GM20000 (cell line): ENCODE data around the gene KIFBP.
A peak's percentile ranks its signal among the peaks of the same experiment; 100 is the strongest.

Experiments
- DNase-seq: peaks from one replicate; pipeline ENCODE4 v3.0.0; 2012; ENCODE audit warnings: low spot score
- CTCF ChIP-seq: IDR thresholded peaks from 2 replicates; pipeline ENCODE4 v1.5.1; 2012; ENCODE audit warnings: mild to moderate bottlenecking, control low read depth; ENCODE audit errors: extremely low read depth, missing control alignments

KIFBP gene

GRCh38 chr10:68982389-68982788 lies 6.2 kb upstream of the KIFBP start:
- DNase-seq, result no peak
- no peak for TF ChIP-seq CTCF

- no peak for DNase-seq
- TF ChIP-seq CTCF, result no peak
These were observed 992 bp upstream of the KIFBP start for GRCh38 chr10:68987611-68988010.

GRCh38 chr10:68989317-68989990 lies 851 bp downstream of the KIFBP start:
- TF ChIP-seq CTCF, result no peak
- peak; percentile 9 for DNase-seq

- DNase-seq, result no peak
- no peak for TF ChIP-seq CTCF
These were observed 4.2 kb downstream of the KIFBP start for GRCh38 chr10:68992636-68993440.

- no peak for TF ChIP-seq CTCF
- DNase-seq, result no peak
These were observed 8.6 kb downstream of the KIFBP start for GRCh38 chr10:68997211-68997610.

GRCh38 chr10:69004821-69005220 lies 16.2 kb downstream of the KIFBP start:
- peak; percentile 22 for TF ChIP-seq CTCF
- peak; percentile 56 for DNase-seq

- DNase-seq, result no peak
- no peak for TF ChIP-seq CTCF
These were observed 17.3 kb downstream of the KIFBP start for GRCh38 chr10:69005704-69006485.
